Activated T-cell treated with anti-CD3 and anti-CD28 coated beads for 48 hours (primary cell): Measurements from ENCODE around the gene MAGEL2.

Source experiments
- DNase-seq: peaks from one replicate; pipeline ENCODE4 v3.0.0-alpha.2; 2020; ENCODE audit warnings: low read depth

Gene MAGEL2

GRCh38 chr15:23647421-23648370, at the start of gene MAGEL2:
Gene MAGEL2 (minus strand): TSS chr15:23647867. CDS start chr15:23647742, 125 bp downstream.
- DNase-seq, result no peak

GRCh38 chr15:23695282-23695681, 47.6 kb upstream of the MAGEL2 start:
- no peak for DNase-seq

DNA sequence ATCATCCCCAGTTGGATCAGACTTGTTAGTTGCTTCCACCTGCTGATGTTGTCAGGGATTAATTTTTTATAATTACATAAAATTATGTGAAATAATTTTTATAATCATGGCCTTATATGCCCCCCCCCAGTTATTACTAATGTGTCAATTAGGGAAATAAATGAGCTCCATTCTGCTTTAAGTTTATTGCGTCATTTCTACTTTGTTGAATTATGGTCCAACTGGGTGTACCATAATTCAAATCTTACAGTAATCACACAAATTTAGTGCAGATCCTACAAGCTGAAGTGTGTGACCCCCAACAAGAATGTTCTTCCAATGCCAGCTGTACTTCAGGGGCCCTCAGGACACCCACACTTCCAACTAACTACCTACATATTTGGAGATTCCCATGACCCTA, 46.9 kb upstream of the MAGEL2 start:
- no peak for DNase-seq

GRCh38 chr15:23690450-23690852, 42.8 kb upstream of the MAGEL2 start:
- DNase-seq, result no peak

DNA sequence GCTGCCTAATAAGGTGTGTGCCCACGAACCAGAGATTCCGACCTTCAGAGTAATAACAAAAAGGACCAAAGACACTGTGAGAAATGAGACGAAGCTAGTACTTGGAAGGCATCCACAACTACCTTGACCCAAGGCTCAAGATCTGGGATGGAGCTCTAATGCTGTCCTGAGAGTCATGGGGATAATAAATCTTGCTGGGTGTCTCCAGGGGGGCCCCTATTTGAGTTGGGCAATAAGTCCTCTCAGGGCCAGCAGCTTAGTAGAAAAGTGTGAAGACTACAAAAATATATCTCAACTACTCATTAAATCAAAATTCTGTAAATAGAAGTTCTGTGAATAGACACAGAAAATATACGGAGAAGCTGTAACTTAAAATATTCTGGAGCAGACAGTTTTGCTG, 42.3 kb upstream of the MAGEL2 start:
- DNase-seq, result no peak

- peak; percentile 9 for DNase-seq
Measured at GRCh38 chr15:23687143-23687470, 39.4 kb upstream of the MAGEL2 start, which contains the start of gene NDN. Gene NDN (minus strand): TSS chr15:23687305. CDS start chr15:23687217, 88 bp downstream.

DNA sequence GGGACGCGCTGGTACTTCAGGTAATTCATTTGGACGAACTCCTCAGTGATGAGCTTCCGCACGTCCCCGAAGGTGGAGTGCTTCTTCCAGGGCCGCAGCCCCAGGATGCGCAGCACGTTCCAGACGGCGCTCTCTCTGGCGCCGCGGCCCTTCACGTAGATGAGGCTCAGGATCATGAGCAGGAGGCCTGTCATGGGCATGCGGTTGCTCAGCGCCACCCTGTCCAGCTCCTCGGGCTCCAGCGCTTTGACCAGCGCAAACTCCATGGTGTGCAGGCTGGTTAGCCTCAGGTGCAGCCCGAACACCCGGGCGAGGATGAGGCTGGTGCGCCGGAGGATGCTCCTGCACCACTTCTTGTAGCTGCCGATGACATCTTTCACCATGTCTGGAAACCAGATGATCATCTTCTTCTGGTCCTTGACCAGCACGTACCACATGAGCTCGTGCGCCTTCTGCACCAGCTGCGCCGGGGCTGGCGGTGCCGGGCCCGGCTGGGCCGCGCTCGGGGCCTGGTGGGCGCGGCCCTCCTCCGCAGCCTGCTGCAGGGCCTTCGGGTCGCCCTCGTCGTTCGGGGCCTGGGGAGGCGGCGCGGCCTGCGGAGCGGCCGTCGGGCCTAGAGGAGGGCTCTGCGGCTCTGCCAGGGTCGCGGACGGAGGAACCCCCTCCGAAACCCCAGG, 38.9 kb upstream of the MAGEL2 start:
- no peak for DNase-seq

GRCh38 chr15:23671481-23671880, 23.8 kb upstream of the MAGEL2 start:
- no peak for DNase-seq

- DNase-seq, result no peak
Measured at GRCh38 chr15:23670970-23671369, 23.3 kb upstream of the MAGEL2 start.

DNA sequence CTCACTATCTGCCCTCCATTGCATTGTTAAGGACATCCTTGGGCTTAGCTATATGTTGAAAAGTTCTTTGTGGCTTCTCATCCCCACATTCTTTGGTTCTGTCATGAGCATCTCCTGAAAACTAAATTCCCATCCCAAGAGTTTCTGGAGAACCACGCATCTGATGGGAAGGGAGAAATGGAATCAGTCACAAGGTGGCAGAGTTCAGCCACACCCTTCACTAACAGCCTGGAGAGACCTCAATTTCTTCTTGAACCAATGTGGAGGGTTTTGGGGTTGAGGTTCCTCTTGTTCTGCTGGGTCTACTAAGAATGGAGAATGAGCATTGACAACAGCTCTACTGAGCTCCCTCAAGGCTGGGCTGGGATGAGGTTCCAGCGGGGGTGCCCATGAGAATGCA, 15.6 kb upstream of the MAGEL2 start:
- no peak for DNase-seq

DNA sequence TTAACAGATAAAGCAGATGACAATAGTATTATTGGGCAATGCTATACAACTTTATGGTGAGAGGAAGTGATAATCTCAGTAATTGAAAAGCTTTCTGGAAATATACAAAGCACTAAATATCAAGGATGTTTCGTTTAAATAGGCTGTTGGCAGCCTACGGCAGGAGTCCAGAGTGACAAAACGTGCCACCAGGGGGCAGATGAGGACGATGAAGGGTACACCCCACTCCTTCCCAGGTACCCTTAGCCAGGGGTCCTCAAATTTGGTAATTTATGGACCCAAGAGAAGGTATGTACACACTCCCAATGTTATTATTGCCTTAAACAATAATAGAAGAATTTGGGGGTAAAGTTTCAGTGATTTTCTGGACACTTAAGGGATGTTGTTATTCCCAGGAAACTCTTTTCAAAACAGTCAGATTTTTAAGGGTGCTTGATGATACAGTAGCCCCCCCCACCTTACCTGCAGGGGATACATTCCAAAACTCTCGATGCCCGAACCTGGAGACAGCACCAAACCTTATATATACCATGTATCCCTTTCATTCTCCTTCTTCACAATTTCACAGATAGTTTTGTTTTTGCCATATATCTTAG, 1.4 kb upstream of the MAGEL2 start:
- DNase-seq, result peak; percentile 25

DNA sequence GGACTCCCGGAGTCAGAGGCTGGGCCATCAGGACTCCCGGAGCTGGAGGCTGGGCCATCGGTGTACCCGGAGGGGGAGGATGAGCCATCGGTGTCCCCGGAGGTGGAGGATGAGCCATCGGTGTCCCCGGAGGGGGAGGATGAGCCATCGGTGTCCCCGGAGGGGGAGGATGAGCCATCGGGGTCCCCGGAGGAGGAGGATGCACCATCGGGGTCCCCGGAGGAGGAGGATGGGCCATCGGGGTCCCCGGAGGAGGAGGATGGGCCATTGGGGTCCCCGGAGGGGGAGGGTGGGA, 719 bp downstream of the MAGEL2 start:
- no peak for DNase-seq

DNA sequence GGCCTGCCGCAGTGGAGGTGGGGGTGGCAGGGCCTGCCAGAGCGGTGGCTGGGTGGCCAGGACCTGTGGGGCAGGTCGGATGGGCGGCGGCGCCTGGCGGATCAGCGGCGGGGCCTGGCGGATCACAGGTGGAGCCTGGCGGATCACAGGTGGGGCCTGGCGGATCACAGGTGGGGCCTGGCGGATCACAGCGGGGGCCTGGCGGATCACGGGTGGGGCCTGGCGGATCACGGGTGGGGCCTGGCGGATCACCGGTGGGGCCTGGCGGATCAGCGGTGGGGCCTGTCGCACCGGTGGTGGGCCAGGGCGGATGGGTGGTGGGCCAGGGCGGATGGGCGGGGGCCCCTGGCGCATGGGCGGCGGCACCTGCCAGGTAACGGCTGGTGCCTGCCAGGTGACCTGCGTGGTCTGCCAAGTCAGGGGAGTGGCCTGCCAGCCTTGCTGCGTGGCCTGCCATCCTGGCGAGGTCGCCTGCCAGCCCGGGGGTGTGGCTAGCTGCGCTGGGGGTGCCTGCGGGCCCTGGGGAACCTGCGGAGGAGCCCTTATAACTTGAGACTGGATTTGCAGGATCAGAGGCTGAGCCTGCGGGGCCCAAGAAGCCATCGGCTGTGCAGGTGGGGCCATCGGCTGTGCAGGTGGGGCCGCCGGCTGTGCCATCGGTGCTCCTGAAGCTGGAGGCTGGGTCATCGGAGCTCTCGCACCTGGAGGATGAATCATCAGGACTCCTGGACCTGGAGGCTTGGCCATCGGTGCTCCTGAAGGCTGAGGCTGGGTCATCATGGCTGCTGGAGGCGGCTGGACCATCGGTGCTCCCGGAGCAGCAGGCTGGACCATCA, 1.3 kb downstream of the MAGEL2 start:
- no peak for DNase-seq

DNA sequence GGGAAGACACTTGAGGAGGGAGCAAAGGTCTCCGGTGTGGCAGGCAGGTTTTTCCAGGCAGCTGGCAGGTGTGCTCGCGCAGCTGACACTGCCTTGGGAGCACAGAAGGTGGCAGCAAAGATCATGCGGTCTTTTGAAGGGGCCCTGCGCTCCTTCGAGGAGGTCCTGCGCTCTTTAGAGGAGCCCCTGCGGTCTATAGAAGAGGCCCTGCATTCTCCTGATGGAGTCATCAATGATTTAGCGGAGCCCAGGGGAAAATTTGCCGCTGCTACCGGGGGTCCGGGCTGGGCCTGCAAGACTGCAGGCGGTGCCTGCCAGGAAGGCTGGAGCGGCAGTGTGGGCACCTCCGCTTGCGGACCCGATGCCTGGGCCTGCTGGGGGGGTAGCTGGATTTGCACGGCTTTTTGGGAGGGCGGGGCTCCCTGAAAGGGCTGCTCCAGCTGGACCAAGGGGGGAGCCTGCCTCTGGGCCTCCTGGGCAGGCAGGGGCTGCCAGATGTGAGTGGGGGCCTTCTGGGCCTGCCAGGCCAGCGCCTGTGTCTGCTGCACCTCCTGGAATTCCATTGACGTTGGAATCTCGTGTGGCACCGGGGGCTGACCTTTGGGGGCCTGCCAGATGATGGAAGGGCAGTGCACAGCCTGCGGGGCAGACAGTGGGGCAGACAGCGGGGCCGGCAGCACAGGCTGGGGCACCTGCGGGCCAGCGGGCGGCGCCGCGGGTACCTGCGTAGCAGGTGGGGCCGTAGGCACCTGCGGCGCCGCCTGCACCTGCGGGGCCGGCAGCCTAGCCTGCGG, 2.1 kb downstream of the MAGEL2 start:
- no peak for DNase-seq

DNA sequence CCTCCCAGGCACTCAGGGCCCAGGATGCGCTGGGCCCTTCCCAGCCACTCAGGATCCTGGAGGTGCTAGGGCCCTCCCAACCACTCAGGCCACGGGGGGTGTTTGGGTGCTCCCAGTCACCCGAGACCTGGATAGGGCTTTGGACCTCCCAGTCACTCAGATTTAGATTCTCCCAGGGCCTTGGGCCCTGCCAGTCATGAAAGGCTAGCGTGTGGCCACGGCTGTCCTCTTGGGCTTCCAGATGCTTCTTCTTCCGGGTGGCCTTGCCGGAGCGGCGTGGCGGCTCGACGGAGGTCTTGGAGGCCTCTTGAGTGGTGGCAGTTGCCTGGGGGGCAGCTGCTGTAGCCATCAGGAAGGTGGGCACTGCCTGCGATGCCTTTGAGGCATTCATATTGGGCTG, 2.8 kb downstream of the MAGEL2 start:
- DNase-seq, result no peak

DNA sequence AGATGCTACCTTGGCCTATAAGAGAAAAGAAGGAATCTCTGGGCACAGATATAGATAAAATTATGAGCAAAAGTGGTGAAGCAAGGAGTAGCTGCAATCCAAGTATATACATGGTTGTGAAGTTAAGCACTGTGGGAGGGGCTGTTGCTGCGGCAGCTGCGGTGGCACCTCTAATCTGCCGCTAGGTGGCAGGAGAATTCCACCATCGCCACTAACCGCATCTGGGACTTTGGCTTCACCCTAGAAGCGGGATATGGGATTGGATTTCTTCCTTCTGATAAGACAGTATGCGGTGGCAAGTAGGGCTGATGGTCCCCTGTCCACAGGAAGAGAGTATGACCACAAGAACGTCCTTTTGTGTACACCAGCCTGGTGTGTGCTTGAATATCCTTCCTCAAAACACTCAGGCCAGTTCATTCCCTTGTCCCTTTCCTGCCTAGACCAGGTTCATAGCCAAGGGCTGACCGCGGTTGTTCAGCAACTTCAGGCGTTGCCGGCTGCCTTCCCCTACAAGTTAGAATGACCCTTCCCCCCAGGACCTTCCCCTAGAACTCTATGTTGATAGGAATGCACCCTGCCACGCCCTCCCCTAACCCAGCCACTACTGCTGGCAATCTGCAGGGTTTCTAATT, 5.1 kb downstream of the MAGEL2 start:
- peak; percentile 30 for DNase-seq

DNA sequence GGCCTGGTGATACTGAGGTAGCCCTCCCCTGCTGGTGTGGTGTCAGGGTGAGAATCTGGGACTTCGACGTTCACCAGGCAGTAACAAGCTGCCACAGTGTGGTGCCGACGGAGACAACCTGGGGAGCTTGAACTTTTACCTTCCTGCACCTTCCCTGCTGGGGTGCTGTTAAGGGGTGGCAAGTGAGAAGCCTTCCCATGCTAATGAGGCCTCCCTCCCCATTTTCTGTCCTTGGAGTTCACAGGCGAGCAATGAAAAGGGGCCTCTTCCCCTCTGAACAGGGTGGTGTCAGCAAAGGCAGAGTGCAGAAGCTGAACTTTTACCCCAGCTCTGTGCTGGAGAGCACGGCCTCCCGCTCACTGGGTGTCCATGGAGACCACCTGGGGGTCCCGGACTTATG, 13.5 kb downstream of the MAGEL2 start:
- no peak for DNase-seq

DNA sequence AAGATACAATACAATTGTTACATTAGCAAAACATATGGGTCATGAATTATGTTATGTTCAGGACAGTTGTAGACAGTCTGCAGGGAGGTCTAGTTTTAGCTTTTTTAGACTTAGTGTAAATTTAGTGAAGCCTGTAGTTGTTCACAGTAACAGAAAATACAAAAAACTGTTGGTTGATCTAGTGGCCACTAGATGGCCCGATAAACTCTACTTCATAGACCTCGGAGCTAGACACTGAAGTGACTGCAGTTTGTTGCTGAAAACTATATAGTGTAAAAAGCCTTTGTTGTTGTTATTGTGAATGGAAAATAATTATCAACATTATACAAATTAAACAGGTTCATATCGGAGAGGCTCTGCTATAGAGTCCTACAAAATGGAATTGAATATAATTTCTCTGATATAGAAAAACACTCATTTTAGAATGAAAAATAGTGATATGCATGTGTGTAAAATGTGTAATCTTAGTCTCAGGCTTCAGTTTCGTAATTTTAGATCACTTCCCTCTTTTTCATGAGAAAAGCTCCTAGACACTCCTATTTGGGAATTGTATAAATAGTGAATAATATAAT, 18.3 kb downstream of the MAGEL2 start:
- DNase-seq, result no peak

GRCh38 chr15:23628612-23629233, 18.9 kb downstream of the MAGEL2 start:
- no peak for DNase-seq

- no peak for DNase-seq
Measured at GRCh38 chr15:23616536-23616935, 31.1 kb downstream of the MAGEL2 start.
